Measurements from ENCODE around the gene FHIT.

DNA sequence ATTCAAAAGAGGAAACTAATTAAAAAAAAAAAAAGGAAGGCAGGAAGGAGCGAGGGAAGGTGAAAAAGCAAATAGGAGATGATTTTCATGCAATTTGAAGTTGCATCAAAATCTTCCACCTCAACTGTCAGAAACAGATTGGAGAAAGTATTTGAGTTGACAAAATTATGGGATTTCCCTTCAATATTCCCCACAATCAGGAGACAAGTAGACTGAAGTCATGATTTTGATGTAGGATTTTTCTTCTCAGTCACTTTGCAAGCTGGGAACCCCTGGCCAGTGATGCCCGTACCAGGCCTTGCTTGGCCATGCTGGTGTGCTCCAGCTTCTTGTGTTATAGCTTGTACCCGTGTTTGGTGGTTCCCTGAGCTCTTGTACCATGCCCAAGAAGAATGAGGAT is 1347.0 kb downstream of the FHIT start:
- TF ChIP-seq, protein P1, sequence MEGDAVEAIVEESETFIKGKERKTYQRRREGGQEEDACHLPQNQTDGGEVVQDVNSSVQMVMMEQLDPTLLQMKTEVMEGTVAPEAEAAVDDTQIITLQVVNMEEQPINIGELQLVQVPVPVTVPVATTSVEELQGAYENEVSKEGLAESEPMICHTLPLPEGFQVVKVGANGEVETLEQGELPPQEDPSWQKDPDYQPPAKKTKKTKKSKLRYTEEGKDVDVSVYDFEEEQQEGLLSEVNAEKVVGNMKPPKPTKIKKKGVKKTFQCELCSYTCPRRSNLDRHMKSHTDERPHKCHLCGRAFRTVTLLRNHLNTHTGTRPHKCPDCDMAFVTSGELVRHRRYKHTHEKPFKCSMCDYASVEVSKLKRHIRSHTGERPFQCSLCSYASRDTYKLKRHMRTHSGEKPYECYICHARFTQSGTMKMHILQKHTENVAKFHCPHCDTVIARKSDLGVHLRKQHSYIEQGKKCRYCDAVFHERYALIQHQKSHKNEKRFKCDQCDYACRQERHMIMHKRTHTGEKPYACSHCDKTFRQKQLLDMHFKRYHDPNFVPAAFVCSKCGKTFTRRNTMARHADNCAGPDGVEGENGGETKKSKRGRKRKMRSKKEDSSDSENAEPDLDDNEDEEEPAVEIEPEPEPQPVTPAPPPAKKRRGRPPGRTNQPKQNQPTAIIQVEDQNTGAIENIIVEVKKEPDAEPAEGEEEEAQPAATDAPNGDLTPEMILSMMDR (IDR thresholded peaks at IDR 0.05; ENCODE audit: low read depth, low read length, missing input control) = no peak
- TF ChIP-seq, protein P2, sequence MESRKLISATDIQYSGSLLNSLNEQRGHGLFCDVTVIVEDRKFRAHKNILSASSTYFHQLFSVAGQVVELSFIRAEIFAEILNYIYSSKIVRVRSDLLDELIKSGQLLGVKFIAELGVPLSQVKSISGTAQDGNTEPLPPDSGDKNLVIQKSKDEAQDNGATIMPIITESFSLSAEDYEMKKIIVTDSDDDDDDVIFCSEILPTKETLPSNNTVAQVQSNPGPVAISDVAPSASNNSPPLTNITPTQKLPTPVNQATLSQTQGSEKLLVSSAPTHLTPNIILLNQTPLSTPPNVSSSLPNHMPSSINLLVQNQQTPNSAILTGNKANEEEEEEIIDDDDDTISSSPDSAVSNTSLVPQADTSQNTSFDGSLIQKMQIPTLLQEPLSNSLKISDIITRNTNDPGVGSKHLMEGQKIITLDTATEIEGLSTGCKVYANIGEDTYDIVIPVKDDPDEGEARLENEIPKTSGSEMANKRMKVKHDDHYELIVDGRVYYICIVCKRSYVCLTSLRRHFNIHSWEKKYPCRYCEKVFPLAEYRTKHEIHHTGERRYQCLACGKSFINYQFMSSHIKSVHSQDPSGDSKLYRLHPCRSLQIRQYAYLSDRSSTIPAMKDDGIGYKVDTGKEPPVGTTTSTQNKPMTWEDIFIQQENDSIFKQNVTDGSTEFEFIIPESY (IDR thresholded peaks at IDR 0.05) = no peak
- TF ChIP-seq RAD21 (IDR thresholded peaks at IDR 0.05) (no peak), GABPA (IDR thresholded peaks at IDR 0.05 in 1 of 2, conservative IDR thresholded peaks at IDR 0.05 in 1 of 2) (no peak), YY1 (IDR thresholded peaks at IDR 0.05) (no peak), EGR1 (IDR thresholded peaks at IDR 0.05; ENCODE audit: low read depth in 2 of 2) (no peak), FOXA1 (IDR thresholded peaks at IDR 0.05) (no peak)

All from liver (tissue), 3 donors.